DOHH2 (cell line): ENCODE results near the gene CRY1.

Source experiments
- H3F3A ChIP-seq: fragments of 200-600 bp; sonication (generic), shearing (Covaris generic); 2 replicates; pipeline ENCODE4 v1.6.0; 2016; ENCODE audit warnings: antibody characterized with exemption, mild to moderate bottlenecking; ENCODE audit not compliant: control insufficient read depth, insufficient read depth
- H3K27ac ChIP-seq: fragments of 200-600 bp; sonication (generic); 2 replicates; pipeline ENCODE4 v1.5.1; 2014; ENCODE audit warnings: low read depth, mild to moderate bottlenecking, low read length, moderate library complexity
- H3K27me3 ChIP-seq: fragments of 200-600 bp; sonication (generic); 2 replicates; pipeline ENCODE4 v1.6.1; 2014; ENCODE audit warnings: mild to moderate bottlenecking, low read length, mixed read lengths; ENCODE audit not compliant: control insufficient read depth
- H3K36me3 ChIP-seq: fragments of 200-600 bp; sonication (generic); 2 replicates; pipeline ENCODE4 v1.6.1; 2014; ENCODE audit warnings: mild to moderate bottlenecking, low read length, moderate library complexity, mixed read lengths; ENCODE audit not compliant: control insufficient read depth
- H3K4me1 ChIP-seq: fragments of 200-600 bp; sonication (generic); 2 replicates; pipeline ENCODE4 v1.6.1; 2014; ENCODE audit warnings: mild to moderate bottlenecking, low read length, mixed read lengths; ENCODE audit not compliant: control insufficient read depth
- H3K4me2 ChIP-seq: fragments of 200-600 bp; sonication (generic); 2 replicates; pipeline ENCODE4 v1.6.0; 2014; ENCODE audit warnings: mild to moderate bottlenecking, low read length, moderate library complexity
- H3K4me3 ChIP-seq: fragments of 200-600 bp; sonication (generic); 2 replicates; pipeline ENCODE4 v1.5.1; 2014; ENCODE audit warnings: mild to moderate bottlenecking, low read length, mixed read lengths
- H3K79me2 ChIP-seq: fragments of 200-600 bp; sonication (generic); 2 replicates; pipeline ENCODE4 v1.6.1; 2014; ENCODE audit warnings: mild to moderate bottlenecking, low read length, mixed read lengths; ENCODE audit not compliant: control insufficient read depth
- H3K9me2 ChIP-seq: fragments of 200-600 bp; sonication (generic); replicated peaks from 2 replicates; pipeline ENCODE4 v1.6.1; 2014; ENCODE audit warnings: mild to moderate bottlenecking, low read length, mixed read lengths; ENCODE audit not compliant: control insufficient read depth
- H3K9me3 ChIP-seq: fragments of 200-600 bp; sonication (generic); 2 replicates; pipeline ENCODE4 v1.6.1; 2014; ENCODE audit warnings: antibody characterized with exemption, low read length, mixed read lengths; ENCODE audit not compliant: control insufficient read depth, insufficient read depth
- H4K20me1 ChIP-seq: fragments of 200-600 bp; sonication (generic); 2 replicates; pipeline ENCODE4 v1.6.0; 2014; ENCODE audit warnings: low read depth, mild to moderate bottlenecking, antibody characterized with exemption, low read length, moderate library complexity; ENCODE audit not compliant: control insufficient read depth, insufficient read depth
- CTCF ChIP-seq: fragments of 200-600 bp; sonication (generic); IDR thresholded peaks from one replicate; pipeline ENCODE4 v1.5.1; 2014; ENCODE audit warnings: antibody characterized with exemption, mild to moderate bottlenecking, low read depth, low read length; ENCODE audit not compliant: poor library complexity, severe bottlenecking
- EZH2phosphoT487 ChIP-seq: fragments of 200-600 bp; sonication (generic); IDR thresholded peaks from 2 replicates; pipeline ENCODE4 v1.6.1; 2017; ENCODE audit warnings: borderline replicate concordance, mild to moderate bottlenecking, antibody characterized with exemption, low read length, moderate library complexity, mixed read lengths

Gene CRY1

DNA sequence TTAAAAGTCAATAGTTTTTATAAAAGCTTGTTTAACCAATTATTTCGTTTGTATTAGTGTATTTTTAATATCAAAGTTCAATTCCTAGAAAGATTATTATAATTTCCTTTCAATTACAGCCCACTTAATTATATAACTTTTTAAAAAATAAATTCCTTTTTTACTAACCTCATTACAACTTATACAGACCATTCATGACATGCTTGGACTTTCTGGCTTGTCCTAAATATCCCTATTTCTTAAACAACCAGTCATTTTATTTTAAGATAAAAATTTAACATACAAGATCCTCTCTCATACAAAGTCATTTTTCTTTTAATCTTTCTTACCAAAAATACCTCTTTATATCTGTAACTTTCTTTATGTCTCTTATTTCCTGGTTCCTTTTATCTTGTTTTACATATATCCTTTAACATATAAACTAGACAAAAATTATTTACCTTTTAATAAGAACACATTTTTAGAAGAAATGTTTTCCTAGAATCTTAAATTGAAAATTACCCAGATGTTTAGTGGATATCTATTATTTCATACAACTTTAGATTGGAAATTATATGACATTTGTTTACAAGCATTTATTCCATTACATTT, 148.0 kb downstream of the CRY1 start:
- Histone ChIP-seq H3K9me2 (no peaks in the 10 kb centered on the region), H3K27ac (no peak overlapping the region), H3K36me3 (no peaks in the 10 kb centered on the region), H3K4me2 (no peak overlapping the region), H3F3A (no peaks in the 10 kb centered on the region), H3K27me3 (no peaks in the 10 kb centered on the region), H3K9me3 (peaks cover 4% of the 10 kb centered on the region; the same call in 1 of the 2 replicates), H3K4me3 (no peak overlapping the region), H3K4me1 (no peaks in the 10 kb centered on the region), H4K20me1 (no peaks in the 10 kb centered on the region), H3K79me2 (no peaks in the 10 kb centered on the region)
- TF ChIP-seq EZH2phosphoT487 (no peak), CTCF (no peak)

DNA sequence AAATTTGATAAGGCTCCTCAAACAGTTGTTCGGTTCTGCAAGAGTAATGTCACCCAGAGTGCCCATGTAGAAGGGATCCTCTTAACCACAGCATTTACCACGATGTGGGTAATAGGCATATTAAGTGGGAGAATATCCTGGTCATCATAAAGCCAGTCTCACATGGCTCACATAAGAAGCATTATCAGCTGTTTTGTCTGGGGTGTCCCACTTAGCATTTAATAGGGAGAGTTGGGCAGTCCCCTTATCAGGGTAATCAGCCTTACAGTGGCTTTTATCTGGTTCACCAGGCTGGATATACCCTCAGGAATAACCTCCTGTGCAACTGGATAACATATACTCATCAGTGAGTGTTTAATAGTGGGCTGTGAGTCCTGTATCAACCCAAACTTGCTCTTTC, 150.6 kb downstream of the CRY1 start:
- no peaks in the 10 kb centered on the region for H3K9me2 ChIP-seq
- no peaks in the 10 kb centered on the region for H3F3A ChIP-seq
- no peaks in the 10 kb centered on the region; the same call in 1 of the 2 replicates for H3K9me3 ChIP-seq
- no peaks in the 10 kb centered on the region for H3K79me2 ChIP-seq
- H4K20me1 ChIP-seq: no peaks in the 10 kb centered on the region
- no peaks in the 10 kb centered on the region for H3K4me1 ChIP-seq
- TF ChIP-seq EZH2phosphoT487 (no peak), CTCF (no peak)
- H3K4me3 ChIP-seq: no peak overlapping the region
- H3K36me3 ChIP-seq: no peaks in the 10 kb centered on the region
- H3K27me3 ChIP-seq: peaks cover 7% of the 10 kb centered on the region; the same call in 1 of the 2 replicates
- H3K4me2 ChIP-seq: no peak overlapping the region
- H3K27ac ChIP-seq: no peak overlapping the region

- no peak for TF ChIP-seq CTCF
- H3F3A ChIP-seq: no peaks in the 10 kb centered on the region
- H3K4me3 ChIP-seq: no peak overlapping the region
- H3K9me2 ChIP-seq: no peaks in the 10 kb centered on the region
- H3K9me3 ChIP-seq: no peaks in the 10 kb centered on the region; the same call in 1 of the 2 replicates
- no peaks in the 10 kb centered on the region for H3K36me3 ChIP-seq
- H3K27ac ChIP-seq: no peak overlapping the region
- H3K79me2 ChIP-seq: no peaks in the 10 kb centered on the region
- H3K4me2 ChIP-seq: no peak overlapping the region
- peaks cover 7% of the 10 kb centered on the region; the same call in 1 of the 2 replicates for H3K27me3 ChIP-seq
- H3K4me1 ChIP-seq: no peaks in the 10 kb centered on the region
- H4K20me1 ChIP-seq: no peaks in the 10 kb centered on the region
Measured at GRCh38 chr12:106941481-106942156, 151.7 kb downstream of the CRY1 start.
